GM06990 (cell line): Measurements from ENCODE around the gene PLXNA4.

Source experiments
- DNase-seq: peaks from one replicate; pipeline ENCODE4 v3.0.0-alpha.2; 2011; ENCODE audit not compliant: insufficient read length; ENCODE audit errors: extremely low read depth
- H3K27me3 ChIP-seq: replicated peaks from 2 replicates; pipeline ENCODE4 v1.6.0; 2011; ENCODE audit warnings: low read length; ENCODE audit not compliant: control insufficient read depth, insufficient read depth
- H3K36me3 ChIP-seq: 2 replicates; pipeline ENCODE4 v1.5.1; 2011; ENCODE audit warnings: low read length; ENCODE audit not compliant: control insufficient read depth, insufficient read depth
- H3K4me3 ChIP-seq: replicated peaks from 2 replicates; pipeline ENCODE4 v1.5.1; 2011; ENCODE audit warnings: low read depth, mild to moderate bottlenecking, control low read depth, low read length
- CTCF ChIP-seq: IDR thresholded peaks from 2 replicates; pipeline ENCODE4 v1.5.1; 2011; ENCODE audit warnings: low read length, control low read depth, mild to moderate bottlenecking, inconsistent platforms; ENCODE audit not compliant: insufficient read depth, poor library complexity, severe bottlenecking

The PLXNA4 gene

DNA sequence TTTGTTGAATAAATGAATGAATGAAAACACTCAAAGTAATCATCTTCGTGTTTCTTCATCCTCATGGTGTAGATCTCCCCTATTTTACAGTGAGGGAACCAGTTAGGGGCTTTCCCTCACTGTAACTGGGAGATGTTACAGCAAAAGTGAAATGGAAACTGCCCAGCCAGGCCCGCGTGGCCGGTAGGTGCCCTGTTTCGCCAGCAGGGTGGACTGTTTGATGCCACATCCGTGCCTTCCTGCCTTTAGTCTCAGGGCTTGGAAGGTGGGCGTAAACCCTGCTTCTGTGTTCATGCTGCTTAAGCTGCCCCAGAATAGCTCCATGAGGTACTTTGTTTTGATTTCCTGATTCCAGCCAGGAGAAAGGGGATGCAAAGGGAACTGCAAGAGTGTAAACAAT is 268.8 kb downstream of the PLXNA4 start:
- H3K27me3 ChIP-seq = peaks cover 3% of the 10 kb centered on the region

DNA sequence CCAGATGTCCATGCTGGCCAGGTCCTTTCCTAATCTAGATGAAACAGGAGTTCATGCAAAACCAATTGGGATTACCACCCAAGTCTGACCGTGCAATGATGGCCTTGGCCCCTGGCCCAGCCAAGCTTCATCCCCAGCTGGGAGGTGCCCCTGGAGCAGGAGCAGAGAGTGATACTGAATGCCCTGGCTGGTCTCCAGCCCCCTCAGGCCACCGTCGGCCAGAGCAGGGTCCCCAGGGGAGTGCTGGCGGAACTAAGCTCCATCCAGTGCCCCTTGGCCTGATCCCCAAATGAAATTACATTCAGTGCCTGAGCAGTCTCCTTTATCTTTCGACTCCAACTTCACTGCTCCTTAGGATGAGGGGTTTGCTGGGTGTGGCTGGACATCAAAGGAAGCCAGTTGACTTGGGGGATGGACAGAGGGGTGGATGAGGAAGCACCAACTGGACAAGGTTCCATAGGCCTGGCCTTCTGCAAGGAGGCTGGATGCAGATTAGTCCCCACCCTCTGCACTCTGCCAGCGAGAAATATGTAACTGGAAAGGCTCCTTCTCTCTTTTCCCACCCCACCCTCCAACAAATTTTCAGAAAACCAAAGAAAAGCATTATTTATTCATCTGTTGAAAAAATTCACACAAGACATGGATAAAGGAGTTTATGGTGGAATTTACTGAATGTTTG is 275.5 kb downstream of the PLXNA4 start:
- H3K4me3 ChIP-seq = no peak overlapping the region
- H3K36me3 ChIP-seq = no peaks in the 10 kb centered on the region
- no peak for DNase-seq
- no peak for TF ChIP-seq CTCF
- no peaks in the 10 kb centered on the region; the same call in none of the 2 replicates for H3K27me3 ChIP-seq

More for the DNA sequence above, 268.8 kb downstream of the PLXNA4 start:
- Histone ChIP-seq H3K36me3 (no peaks in the 10 kb centered on the region), H3K4me3 (no peak overlapping the region)
- TF ChIP-seq CTCF = no peak
- no peak for DNase-seq

- no peak for TF ChIP-seq CTCF
- no peak for DNase-seq
- Histone ChIP-seq H3K36me3 (no peaks in the 10 kb centered on the region), H3K27me3 (no peaks in the 10 kb centered on the region; the same call in none of the 2 replicates), H3K4me3 (no peak overlapping the region)
Measured at GRCh38 chr7:132298790-132299189, 277.5 kb downstream of the PLXNA4 start.

DNA sequence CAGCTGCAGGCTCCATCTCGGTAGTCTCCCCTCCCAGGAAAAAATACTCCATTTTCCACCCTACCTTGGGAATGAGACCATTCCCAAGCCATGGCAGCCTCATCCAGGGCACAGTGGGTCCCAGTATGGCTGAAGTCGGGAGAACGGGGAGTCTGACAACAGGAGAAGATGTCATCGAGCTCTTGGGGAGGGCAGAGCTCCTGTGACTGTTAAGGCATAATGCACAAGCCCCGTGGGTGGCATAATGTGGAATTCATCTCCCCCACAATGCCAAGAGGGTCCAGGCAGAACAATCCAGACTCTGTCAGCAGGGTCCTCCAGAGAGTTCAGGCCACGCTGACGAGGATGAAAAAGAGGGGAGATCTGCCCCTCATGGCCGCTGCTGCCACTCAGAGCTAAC is 279.4 kb downstream of the PLXNA4 start:
- Histone ChIP-seq H3K36me3 (no peaks in the 10 kb centered on the region), H3K4me3 (no peak overlapping the region), H3K27me3 (peaks cover 1% of the 10 kb centered on the region)
- no peak for DNase-seq
- no peak for TF ChIP-seq CTCF

GRCh38 chr7:132295175-132295574 is 281.1 kb downstream of the PLXNA4 start:
- no peak overlapping the region for H3K4me3 ChIP-seq
- TF ChIP-seq CTCF = no peak
- H3K27me3 ChIP-seq = peaks cover 1% of the 10 kb centered on the region
- DNase-seq = no peak
- H3K36me3 ChIP-seq = no peaks in the 10 kb centered on the region

DNA sequence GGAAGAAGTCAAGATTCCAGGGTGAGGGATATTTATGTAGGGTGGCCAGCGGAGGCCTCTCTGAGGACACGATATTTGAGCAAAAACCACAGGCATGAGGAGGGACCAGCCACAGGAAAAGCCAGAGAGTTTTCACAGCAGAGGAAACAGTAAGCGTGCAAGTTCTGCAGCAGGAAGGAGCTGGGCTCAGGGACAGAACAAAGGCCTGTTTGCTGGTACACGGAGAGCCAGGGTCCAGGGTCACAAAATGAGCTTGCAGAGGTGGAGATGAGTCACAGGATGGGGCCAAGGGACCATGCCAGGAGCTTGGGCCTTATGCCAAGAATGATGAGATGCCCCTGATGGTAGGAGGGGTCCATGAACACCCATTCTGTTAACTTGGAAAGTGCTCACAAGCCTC is 283.5 kb downstream of the PLXNA4 start:
- no peak for DNase-seq
- Histone ChIP-seq H3K36me3 (no peaks in the 10 kb centered on the region), H3K4me3 (no peak overlapping the region), H3K27me3 (peaks cover 1% of the 10 kb centered on the region)
- no peak for TF ChIP-seq CTCF
